ENCODE data around the gene GBF1.
"Not testable (repeated sequence)": the region's sequence is repeated elsewhere in the genome, so short reads cannot be mapped to it uniquely, and the experiment has no call there.

Gene GBF1

DNA sequence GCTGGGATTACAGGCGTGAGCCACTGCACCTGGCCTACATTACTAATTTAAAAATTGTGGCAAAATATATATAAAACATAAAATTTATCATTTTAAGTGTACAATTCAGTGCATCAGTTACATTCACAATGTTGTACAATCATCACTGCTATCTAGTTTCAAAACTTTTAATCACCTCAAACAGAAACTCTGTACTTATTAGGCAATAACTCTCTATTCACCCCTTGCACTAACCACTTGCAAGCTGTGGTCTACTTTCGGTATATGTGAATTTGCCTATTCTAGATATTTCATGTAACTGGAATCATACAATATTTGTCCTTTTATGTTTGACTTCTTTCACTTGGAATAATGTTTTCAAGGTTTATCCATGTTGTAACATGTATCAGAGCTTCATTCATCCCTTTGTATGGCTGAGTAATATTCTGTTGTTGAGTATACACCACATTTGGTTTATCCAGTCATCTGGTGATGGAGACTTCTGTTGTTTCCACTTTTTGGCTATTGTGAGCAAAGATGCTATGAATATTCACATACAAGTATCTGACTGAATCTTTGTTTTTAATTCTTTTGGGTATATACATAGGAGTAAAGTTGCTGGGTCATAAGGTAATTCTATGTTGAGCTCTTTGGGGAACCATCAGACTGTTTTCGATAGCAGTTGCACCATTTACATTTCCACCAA is 33.6 kb upstream of the GBF1 start:
- DNase-seq (ENCODE audit: low read depth), result peak; percentile 25
- no peak overlapping the region for H3K4me3 ChIP-seq (ENCODE audit: low read depth, low read length)
- no peak for TF ChIP-seq CTCF (IDR thresholded peaks at IDR 0.05; ENCODE audit: insufficient read depth, low read depth, low read length, missing control alignments)

DNA sequence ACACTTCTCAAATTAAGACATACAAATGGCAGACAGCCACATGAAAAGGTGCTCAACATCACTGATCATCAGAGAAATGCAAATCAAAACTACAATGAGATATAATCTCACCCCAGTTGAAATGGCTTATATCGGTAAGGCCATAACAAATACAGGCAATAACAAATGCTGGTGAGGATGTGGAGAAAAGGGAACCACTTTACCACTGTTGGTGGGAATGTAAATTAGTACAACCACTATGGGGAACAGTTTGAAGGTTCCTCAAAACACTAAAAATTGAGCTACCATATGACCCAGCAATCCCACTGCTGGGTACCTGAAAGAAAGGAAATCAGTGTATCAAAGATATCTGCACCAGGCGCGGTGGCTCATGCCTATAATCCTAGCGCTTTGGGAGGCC is 31.7 kb upstream of the GBF1 start:
- not testable (repeated sequence) for DNase-seq (ENCODE audit: low read depth)

DNA sequence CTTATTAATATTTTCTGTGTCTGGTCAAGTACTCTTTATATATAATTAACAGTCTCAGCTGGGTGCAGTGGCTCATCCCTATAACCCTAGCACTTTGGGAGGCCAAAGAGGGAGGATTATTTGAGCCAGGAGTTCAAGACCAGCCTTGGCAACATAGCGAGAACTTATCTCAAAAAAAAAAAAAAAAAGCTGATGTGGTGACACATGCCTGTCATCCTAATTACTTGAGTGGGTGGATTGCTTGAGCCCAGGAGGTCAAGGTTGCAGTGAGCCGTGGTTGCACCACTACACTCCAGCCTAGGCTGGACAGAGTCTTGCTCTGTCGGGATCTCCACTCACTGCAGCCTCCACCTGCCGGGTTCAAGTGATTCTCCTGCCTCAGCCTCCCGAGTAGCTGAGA is 26.0 kb upstream of the GBF1 start:
- no peak for TF ChIP-seq CTCF (IDR thresholded peaks at IDR 0.05; ENCODE audit: insufficient read depth, low read depth, low read length, missing control alignments)
- DNase-seq (ENCODE audit: low read depth), result no peak

More for the DNA sequence above, 31.7 kb upstream of the GBF1 start:
- H3K4me3 ChIP-seq (ENCODE audit: low read depth, low read length), result not testable (repeated sequence)

GRCh38 chr10:102220612-102221011 is 24.7 kb upstream of the GBF1 start:
- DNase-seq (ENCODE audit: low read depth), result no peak
- no peak for TF ChIP-seq CTCF (IDR thresholded peaks at IDR 0.05; ENCODE audit: insufficient read depth, low read depth, low read length, missing control alignments)
- no peak overlapping the region for H3K4me3 ChIP-seq (ENCODE audit: low read depth, low read length)

More for the DNA sequence above, 26.0 kb upstream of the GBF1 start:
- no peak overlapping the region for H3K4me3 ChIP-seq (ENCODE audit: low read depth, low read length)

- H3K4me3 ChIP-seq (ENCODE audit: low read depth, low read length), result no peak overlapping the region
- no peak for DNase-seq (ENCODE audit: low read depth)
- no peak for TF ChIP-seq CTCF (IDR thresholded peaks at IDR 0.05; ENCODE audit: insufficient read depth, low read depth, low read length, missing control alignments)
Measured at GRCh38 chr10:102222797-102223196, 22.5 kb upstream of the GBF1 start.

DNA sequence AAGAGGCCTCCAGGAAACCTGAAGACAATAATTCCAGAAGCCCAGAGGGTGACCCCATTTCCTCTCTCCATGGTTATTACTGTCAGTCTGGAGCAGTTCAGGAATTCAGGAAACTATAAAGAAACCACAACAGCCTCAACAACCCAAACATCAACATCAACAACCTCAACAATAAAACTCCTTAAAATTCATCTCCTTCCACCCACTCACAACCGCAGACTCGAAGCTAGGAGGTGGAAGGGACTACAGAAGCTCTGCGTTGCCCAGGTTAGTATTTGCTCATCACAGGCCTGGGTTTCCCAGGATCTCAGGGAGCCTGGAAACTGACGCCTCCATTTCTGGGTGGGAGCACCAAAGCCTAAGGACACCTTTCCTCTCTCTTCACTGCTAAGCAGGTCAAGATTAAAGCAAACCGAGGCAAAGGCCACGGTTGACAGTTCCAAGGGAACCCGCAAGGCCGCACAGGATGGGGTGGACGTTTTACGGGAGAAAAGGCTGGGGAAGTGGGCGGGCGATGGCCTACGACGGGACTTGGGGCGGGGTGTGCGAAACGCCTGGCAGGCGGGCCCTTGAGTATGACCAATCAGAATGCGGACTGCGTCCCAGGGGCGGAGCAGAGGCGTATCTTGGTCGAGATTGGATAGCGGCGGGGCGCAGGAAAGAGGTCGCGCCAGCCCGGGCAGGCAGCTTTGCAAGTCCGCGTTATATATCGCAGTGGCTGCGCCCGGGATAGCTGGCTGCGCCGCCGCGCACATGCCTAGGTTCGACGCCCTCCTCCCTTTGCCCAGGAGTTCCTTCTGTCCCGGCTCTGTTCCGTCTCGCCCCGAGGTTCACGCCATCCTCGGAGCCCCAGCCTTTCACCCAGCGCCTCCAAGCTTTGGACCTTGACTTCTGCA is 19.4 kb upstream of the GBF1 start, which contains the start of gene ELOVL3:
ELOVL3 (plus strand) TSS at position 654 of the 896 bp plus-strand sequence. CDS start 250 bp downstream, outside the sequence.
- H3K4me3 ChIP-seq (ENCODE audit: low read depth, low read length), result peak within 1 kb of the TSS; percentile 31
- no peak for TF ChIP-seq CTCF (IDR thresholded peaks at IDR 0.05; ENCODE audit: insufficient read depth, low read depth, low read length, missing control alignments)
- DNase-seq (ENCODE audit: low read depth), result peak; percentile 94

DNA sequence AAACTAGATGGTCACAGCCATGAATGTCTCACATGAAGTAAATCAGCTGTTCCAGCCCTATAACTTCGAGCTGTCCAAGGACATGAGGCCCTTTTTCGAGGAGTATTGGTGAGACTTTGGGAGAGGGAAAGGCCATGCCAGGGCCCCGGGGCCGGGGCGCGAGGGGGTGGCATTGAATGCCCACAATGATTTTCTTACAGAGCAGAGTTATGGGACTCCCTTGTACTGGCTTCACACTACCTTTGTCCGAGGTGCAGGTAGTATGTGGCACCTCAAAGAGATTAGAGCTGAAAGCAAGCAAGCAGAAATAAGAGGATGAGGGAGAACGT is 18.8 kb upstream of the GBF1 start:
- DNase-seq (ENCODE audit: low read depth), result no peak
- no peak for TF ChIP-seq CTCF (IDR thresholded peaks at IDR 0.05; ENCODE audit: insufficient read depth, low read depth, low read length, missing control alignments)
- H3K4me3 ChIP-seq (ENCODE audit: low read depth, low read length), result peak overlapping the region; percentile 31
